GM18520 (cell line): ENCODE data around the gene RSF1.

ENCODE experiments used
- ATAC-seq: cut with Tn5 transposase; IDR thresholded peaks from one replicate; pipeline ENCODE4 v1.9.1; 2021; ENCODE audit not compliant: unreplicated experiment

RSF1 gene

GRCh38 chr11:77806415-77806814 is 14.1 kb downstream of the RSF1 start:
- ATAC-seq = no peak

DNA sequence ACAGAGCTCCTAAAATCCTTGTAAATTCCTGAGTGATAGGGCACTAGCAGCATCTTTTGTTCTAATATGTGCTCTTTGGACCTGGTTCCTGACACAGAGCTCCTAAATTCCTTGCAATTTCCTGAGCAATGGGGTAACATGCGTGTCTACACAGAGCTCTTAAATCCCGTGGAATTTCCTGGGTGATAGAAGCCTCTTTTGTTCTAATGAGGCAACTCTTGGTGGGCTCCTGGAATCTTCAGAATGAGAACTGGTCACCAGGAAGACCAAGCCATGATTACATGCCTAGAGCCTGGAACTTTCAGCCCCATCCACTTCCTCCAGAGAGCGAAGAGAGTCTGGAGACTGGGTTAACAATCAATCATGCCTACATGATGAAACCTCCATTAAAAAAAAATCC is 19.0 kb downstream of the RSF1 start:
- ATAC-seq = no peak

DNA sequence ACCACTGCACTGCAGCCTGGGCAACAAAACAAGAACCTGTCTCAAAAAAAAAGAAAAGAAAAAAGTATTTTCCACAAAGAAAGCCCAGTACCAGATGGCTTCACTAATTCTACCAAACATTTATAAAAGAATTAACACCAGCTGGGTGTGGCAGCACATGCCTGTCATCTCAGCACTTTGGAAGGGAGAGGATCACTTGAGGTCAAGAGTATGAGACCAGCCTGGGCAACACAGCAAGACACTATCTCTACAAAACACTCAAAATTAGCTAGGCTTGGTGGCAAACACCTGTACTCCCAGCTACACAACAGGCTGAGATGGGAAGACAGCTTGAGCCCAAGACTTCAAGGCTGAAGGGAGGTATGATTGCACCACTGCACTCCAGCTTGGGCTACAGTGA is 20.1 kb downstream of the RSF1 start:
- ATAC-seq = no peak

GRCh38 chr11:77799338-77799737 is 21.2 kb downstream of the RSF1 start:
- ATAC-seq = no peak

DNA sequence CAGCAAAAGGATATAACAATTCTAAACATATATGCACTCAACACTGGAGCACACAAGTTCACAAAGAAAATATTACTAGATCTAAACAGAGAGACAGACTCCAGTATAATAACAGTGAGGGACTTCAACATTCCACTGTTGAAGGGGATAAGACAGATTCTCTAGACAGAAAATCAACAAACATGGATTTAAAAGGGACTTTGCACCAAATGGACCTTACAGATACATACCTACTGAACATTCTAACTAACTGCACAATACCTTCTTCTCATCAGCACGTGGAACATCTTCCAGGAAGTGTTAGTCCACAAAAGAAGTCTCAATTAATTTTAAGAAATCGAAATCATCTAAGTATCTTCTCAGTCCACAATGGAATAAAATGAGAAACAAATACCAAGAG is 26.6 kb downstream of the RSF1 start:
- no peak for ATAC-seq

DNA sequence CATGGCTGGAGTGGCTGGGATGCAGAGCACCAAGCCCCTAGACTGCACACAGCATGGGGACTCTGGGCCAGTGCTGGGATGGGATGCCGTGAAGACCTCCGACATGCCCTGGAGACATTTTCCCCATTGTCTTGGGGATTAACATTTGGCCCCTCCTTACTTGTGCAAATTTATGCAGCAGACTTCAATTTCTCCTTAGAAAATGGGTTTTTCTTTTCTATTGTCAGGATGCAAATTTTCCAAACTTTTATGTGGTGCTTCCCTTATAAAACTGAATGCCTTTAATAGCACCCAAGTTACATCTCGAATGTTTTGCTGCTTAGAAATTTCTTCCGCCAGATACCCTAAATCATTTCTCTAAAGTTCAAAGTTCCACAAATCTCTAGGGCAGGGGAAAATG is 29.2 kb downstream of the RSF1 start:
- ATAC-seq = no peak

GRCh38 chr11:77789731-77790476 is 30.6 kb downstream of the RSF1 start:
- ATAC-seq = no peak

GRCh38 chr11:77789061-77789730 is 31.3 kb downstream of the RSF1 start:
- no peak for ATAC-seq

DNA sequence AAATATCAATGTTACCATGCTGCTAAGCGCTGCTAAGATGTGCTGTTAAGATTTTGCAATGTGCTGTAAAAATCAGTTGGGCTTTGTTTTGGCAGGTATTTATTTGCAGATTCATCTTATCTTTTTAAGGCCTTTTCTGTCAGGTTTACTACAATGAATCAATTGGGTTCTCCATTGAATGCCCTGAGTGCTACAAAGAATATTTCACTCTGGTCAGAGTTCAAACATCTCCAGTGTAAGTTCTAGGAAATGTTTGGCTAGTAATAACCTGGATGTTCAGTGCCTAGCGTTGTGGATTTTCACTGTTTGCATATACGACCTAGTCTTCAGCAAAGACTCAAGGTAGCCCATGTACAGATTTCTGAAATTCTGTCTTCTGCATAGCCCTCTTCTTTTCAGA is 36.0 kb downstream of the RSF1 start:
- ATAC-seq = no peak

- ATAC-seq = no peak
These were observed 37.5 kb downstream of the RSF1 start for GRCh38 chr11:77783025-77783424.

DNA sequence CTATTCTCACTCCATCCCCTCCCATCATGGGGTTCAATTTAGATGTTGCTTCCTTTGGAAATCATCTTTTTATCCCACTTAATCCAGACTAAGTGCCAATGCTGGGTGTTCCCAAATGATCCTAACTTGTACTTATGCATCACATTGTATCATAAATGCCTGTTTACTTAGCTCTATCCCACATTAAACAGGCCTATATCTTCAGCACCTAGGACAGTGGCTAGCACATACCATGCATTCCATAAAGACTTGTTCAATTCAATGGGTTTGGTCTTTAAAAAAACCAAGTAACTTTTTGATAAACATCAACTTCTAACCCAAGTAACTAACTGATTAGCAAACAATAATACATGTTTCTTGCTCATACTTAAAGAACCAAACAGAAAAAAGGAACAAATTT is 40.6 kb downstream of the RSF1 start:
- no peak for ATAC-seq

DNA sequence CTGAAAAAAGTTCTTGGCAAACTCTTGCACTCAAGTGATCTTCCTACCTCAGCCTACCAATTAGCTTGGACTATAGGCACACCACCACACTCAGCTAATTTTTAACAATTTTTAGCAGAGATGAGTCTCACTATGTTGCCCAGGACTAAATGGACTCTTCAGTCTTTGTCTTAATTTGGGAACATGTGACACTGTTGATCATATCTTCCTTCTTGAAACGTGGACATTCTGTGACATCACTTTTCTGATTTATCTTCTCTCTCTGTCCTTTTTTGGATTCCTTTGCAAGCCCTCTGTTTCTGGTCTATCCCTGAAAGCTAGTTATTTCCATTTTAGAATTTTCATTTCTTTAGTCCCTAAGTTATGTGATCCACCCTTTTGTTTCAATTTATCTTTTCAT is 42.0 kb downstream of the RSF1 start:
- no peak for ATAC-seq

- ATAC-seq = no peak
These were observed 42.4 kb downstream of the RSF1 start for GRCh38 chr11:77778118-77778517.

DNA sequence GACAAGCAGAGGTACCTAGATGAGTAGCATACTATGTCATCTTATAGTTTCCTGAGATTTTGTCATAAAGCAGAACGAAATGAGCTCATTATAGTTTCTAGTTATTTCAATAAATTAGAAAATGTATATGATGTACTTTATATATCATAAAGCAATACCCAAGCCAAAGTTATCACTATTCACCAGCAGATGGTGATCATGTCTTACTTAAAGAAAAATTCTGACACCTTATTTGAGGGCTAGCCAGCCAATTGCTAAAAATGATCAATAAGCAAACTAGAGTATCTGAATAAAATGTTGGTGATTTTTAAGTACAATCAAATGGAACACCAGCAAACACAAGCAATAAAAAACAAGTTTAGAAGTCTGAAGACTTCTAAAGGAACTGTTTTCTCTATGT is 44.1 kb downstream of the RSF1 start:
- ATAC-seq = no peak

DNA sequence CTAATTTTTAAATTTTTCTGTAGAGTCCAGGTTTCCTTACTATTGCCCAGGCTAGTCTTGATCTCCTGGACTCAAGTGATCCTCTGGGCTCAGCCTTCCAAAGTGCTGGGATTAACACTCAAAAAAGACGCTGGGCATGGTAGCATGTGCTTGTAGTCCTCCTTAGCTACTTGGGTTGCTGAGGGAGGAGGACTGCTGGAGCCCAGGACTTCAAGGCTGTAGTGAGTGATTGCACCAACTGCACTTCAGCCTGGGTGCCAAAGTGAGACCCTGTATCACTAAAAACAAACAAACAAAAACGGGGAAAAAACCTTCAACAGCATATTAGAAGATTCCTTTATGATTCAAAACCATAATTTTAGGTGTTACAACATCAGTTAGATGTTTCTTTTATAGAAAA is 44.6 kb downstream of the RSF1 start:
- no peak for ATAC-seq

GRCh38 chr11:77771135-77771534 is 49.4 kb downstream of the RSF1 start:
- no peak for ATAC-seq

- ATAC-seq = no peak
These were observed 49.9 kb downstream of the RSF1 start for GRCh38 chr11:77770629-77771028.

DNA sequence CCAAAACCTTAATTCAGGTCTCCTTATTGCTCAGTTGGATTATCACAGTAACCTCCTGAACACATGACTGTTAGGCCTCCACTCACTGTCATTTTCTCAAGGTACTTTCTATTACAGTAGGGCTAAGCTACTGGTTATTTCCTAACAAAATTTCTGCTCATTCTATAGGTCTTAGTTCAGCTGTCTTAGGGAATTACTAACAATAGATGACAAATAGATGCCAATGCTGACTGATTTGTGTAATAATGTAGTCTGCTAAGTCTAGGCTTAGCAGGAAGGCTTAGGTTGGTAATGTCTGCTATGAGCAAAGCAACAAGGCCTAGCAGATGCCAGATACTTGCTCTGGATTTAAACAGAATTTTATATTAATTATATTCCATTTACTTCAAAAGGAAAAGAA is 58.1 kb downstream of the RSF1 start:
- ATAC-seq = no peak

DNA sequence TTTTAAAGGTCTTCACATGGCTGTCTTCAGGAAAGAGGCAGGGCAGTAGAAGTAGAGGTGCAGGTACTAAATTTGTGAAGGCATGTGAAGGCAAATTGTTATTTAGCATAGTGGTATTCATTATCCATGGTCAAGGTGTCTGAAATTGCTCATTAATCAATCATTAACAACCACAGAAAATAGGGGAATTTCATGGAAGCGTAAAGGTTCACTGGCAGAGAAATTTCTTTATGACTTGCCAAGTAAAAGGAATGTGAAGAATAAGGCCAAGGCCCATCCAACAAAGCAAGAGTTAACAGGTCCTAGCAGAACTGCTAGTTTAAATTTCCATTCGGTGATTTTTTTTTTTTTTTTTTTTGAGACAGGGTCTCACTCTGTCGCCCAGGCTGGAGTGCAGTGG is 59.0 kb downstream of the RSF1 start:
- ATAC-seq = no peak

DNA sequence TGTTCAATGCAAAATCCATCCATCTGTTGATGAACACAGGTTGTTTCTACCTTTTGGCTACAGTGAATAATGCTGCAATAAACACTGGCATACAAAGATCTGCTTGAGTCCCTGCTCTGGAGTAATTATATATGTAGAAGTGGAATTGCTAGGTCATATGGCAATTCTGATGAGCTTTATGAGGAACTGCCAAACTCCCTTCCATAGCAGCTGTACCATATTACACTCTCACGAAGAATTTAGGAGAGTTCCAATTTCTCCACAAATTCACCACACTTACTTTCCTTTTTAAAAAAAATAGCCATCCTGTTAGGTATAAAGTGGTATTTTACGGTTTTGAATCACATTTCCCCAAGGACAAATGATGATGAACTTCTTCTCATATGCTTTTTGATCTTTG is 62.2 kb downstream of the RSF1 start:
- ATAC-seq = no peak

GRCh38 chr11:77753230-77753629 is 67.3 kb downstream of the RSF1 start:
- no peak for ATAC-seq

GRCh38 chr11:77752516-77752915 is 68.0 kb downstream of the RSF1 start:
- no peak for ATAC-seq
